NCI-H2227 (cell line): Measurements from ENCODE around the gene SEMA6A.

Experiments
- DNase-seq: peaks from one replicate; lab custom pipeline; 2025; ENCODE audit not compliant: unreplicated experiment; lab: John Stamatoyannopoulos, UW

The SEMA6A gene

GRCh38 chr5:116466727-116467464, 107.7 kb downstream of the SEMA6A start:
- DNase-seq = no peak

- DNase-seq = no peak
These were observed 109.2 kb downstream of the SEMA6A start for GRCh38 chr5:116465411-116465810.

- no peak for DNase-seq
These were observed 110.4 kb downstream of the SEMA6A start for GRCh38 chr5:116464144-116464708.

- DNase-seq = no peak
These were observed 112.1 kb downstream of the SEMA6A start for GRCh38 chr5:116462500-116462899.

GRCh38 chr5:116459301-116459700, 115.3 kb downstream of the SEMA6A start:
- no peak for DNase-seq

GRCh38 chr5:116457062-116457461, 117.6 kb downstream of the SEMA6A start:
- DNase-seq = no peak

GRCh38 chr5:116456036-116456435, 118.6 kb downstream of the SEMA6A start:
- DNase-seq = no peak

- no peak for DNase-seq
These were observed 119.6 kb downstream of the SEMA6A start for GRCh38 chr5:116455061-116455460.

GRCh38 chr5:116454417-116454927, 120.2 kb downstream of the SEMA6A start:
- peak; percentile 3 for DNase-seq

GRCh38 chr5:116453988-116454411, 120.6 kb downstream of the SEMA6A start:
- DNase-seq = no peak

- DNase-seq = no peak
These were observed 121.8 kb downstream of the SEMA6A start for GRCh38 chr5:116452774-116453368.

- DNase-seq = no peak
These were observed 122.6 kb downstream of the SEMA6A start for GRCh38 chr5:116451905-116452450.

- DNase-seq = no peak
These were observed 123.6 kb downstream of the SEMA6A start for GRCh38 chr5:116451066-116451465.

- DNase-seq = no peak
These were observed 125.2 kb downstream of the SEMA6A start for GRCh38 chr5:116449458-116449857.

GRCh38 chr5:116448870-116449427, 125.7 kb downstream of the SEMA6A start:
- no peak for DNase-seq

- no peak for DNase-seq
These were observed 126.2 kb downstream of the SEMA6A start for GRCh38 chr5:116448450-116448849.

GRCh38 chr5:116446356-116447005, 128.1 kb downstream of the SEMA6A start:
- DNase-seq = no peak

- DNase-seq = no peak
These were observed 129.3 kb downstream of the SEMA6A start for GRCh38 chr5:116445311-116445710.

- no peak for DNase-seq
These were observed 130.0 kb downstream of the SEMA6A start for GRCh38 chr5:116444373-116445295.
